PC-9 (cell line): ENCODE data around the gene ERBB3. TPM values are rescaled to one million over a fixed set of nuclear protein-coding genes. Genes with fewer than 3 reads are reported as not detected.

ENCODE experiments used
- BruUV-seq: library from RNA; stranded (reverse); fragments of 400-500 nt; replicated peaks from 2 replicates; lab custom pipeline; 2021; lab: Mats Ljungman, UMichigan
- CTCF ChIA-PET: fragments of 300-600 bp; sonication (Branson Sonifier 250); formaldehyde crosslinking; loops from one replicate; lab custom pipeline; 2022; ENCODE audit warnings: antibody characterized with exemption; lab: Charles Lee
- POLR2A ChIA-PET: fragments of 300-600 bp; sonication (Branson Sonifier 250); formaldehyde crosslinking; loops from one replicate; lab custom pipeline; 2022; ENCODE audit warnings: antibody characterized with exemption; ENCODE audit not compliant: unreplicated experiment; lab: Charles Lee
- DNase-seq, 2 experiments: peaks; one replicate each; pipeline versions ENCODE4 v3.0.0 to v3.0.0-alpha.2; 2015 to 2022; ENCODE audit warnings: mixed read lengths in 1 of 2
- H2AFZ ChIP-seq: fragments of 200-600 bp; sonication (generic); 2 replicates; pipeline ENCODE4 v1.8.1; 2017; ENCODE audit warnings: antibody characterized with exemption
- H3F3A ChIP-seq: fragments of 200-600 bp; sonication (generic); 2 replicates; pipeline ENCODE4 v1.8.1; 2017; ENCODE audit warnings: antibody characterized with exemption, mild to moderate bottlenecking, low read depth; ENCODE audit not compliant: insufficient read depth
- H3K27ac ChIP-seq: fragments of 200-600 bp; sonication (generic); 2 replicates; pipeline ENCODE4 v1.6.1; 2016; ENCODE audit warnings: mixed run types
- H3K27me3 ChIP-seq: fragments of 200-600 bp; sonication (generic); 2 replicates; pipeline ENCODE4 v1.6.1; 2016; ENCODE audit warnings: low read depth, mixed run types; ENCODE audit not compliant: insufficient read depth
- H3K36me3 ChIP-seq: fragments of 200-600 bp; sonication (generic); 2 replicates; pipeline ENCODE4 v1.6.1; 2016; ENCODE audit warnings: low read depth, mixed run types
- H3K4me1 ChIP-seq: fragments of 200-600 bp; sonication (generic); replicated peaks from 2 replicates; pipeline ENCODE4 v1.6.1; 2016; ENCODE audit warnings: mixed run types; ENCODE audit not compliant: insufficient read depth
- H3K4me2 ChIP-seq: fragments of 200-600 bp; sonication (generic); 2 replicates; pipeline ENCODE4 v1.6.1; 2017; ENCODE audit warnings: mixed run types
- H3K4me3 ChIP-seq: fragments of 200-600 bp; sonication (generic); 2 replicates; pipeline ENCODE4 v1.6.1; 2016; ENCODE audit warnings: mixed run types
- H3K79me2 ChIP-seq: fragments of 200-600 bp; sonication (generic); 2 replicates; pipeline ENCODE4 v1.6.1; 2017; ENCODE audit warnings: low read depth, mixed run types
- H3K9me2 ChIP-seq: fragments of 200-600 bp; sonication (generic); 2 replicates; pipeline ENCODE4 v1.8.1; 2017; ENCODE audit warnings: mild to moderate bottlenecking; ENCODE audit not compliant: insufficient read depth
- H3K9me3 ChIP-seq: fragments of 200-600 bp; sonication (generic); 2 replicates; pipeline ENCODE4 v1.8.1; 2016; ENCODE audit warnings: low read depth; ENCODE audit not compliant: insufficient read depth
- H4K20me1 ChIP-seq: fragments of 200-600 bp; sonication (generic); 2 replicates; pipeline ENCODE4 v1.8.1; 2017; ENCODE audit not compliant: insufficient read depth
- CTCF ChIP-seq: fragments of 200-600 bp; sonication (generic); conservative IDR thresholded peaks from 2 replicates; pipeline ENCODE4 v1.6.1; 2017; ENCODE audit warnings: mixed run types, antibody characterized with exemption, mild to moderate bottlenecking, moderate library complexity
- EZH2 ChIP-seq: fragments of 200-600 bp; sonication (generic); IDR thresholded peaks from 2 replicates; pipeline ENCODE4 v1.8.0; 2017; ENCODE audit warnings: antibody characterized with exemption, low read depth
- intact Hi-C: fragments of 100-400 bp; cut with micrococcal nuclease; formaldehyde crosslinking; loops from one replicate; pipeline ENCODE4 v1.10.0; 2022; ENCODE audit not compliant: unreplicated experiment
- total RNA-seq: library from RNA; stranded (reverse); gene quantifications from 2 replicates; pipeline ENCODE4 v1.2.3, GENCODE V29; 2021

ERBB3 gene
- total RNA-seq, 1 experiment from 2014 or later: 127 TPM

GRCh38 chr12:56117778-56118687, 38.1 kb downstream of the ERBB3 start, which contains the start of gene ZC3H10:
Gene ZC3H10 (plus strand): TSS chr12:56118266. CDS start chr12:56120563, 2,297 bp downstream.
- peak; percentile 29; the same call in 1 of the 2 replicates for TF ChIP-seq CTCF
- no peak for TF ChIP-seq EZH2
- peak; percentile 99 for DNase-seq
- Histone ChIP-seq H3K36me3 (peaks cover 10% of the 10 kb centered on the region; the same call in 1 of the 2 replicates), H3K27ac (peak within 1 kb of the TSS; percentile 96), H3K4me2 (peak within 1 kb of the TSS; percentile 91), H2AFZ (peak within 1 kb of the TSS; percentile 71), H3K27me3 (no peaks in the 10 kb centered on the region), H3K4me3 (peak within 1 kb of the TSS; percentile 98), H3K9me3 (no peaks in the 10 kb centered on the region), H4K20me1 (no peaks in the 10 kb centered on the region), H3K4me1 (peaks cover 26% of the 10 kb centered on the region), H3K9me2 (no peaks in the 10 kb centered on the region), H3F3A (peaks cover 51% of the 10 kb centered on the region), H3K79me2 (peaks cover 19% of the 10 kb centered on the region)
- BruUV-seq: no TSS peak
- POLR2A ChIA-PET: interaction anchor here (0.6 to 1.0 kb wide), 9 partner anchors 11 to 903 kb away, joined by 3 to 16 read pairs (median 4); partner anchors contain the start of genes RAB5B and RBMS2
- intact Hi-C loops: loop anchor here (1.0 to 5.0 kb wide), 9 partner anchors 14 to 889 kb away; partner anchors contain the start of genes COQ10A, MYL6, PA2G4 and RAB5B
- CTCF ChIA-PET: interaction anchor here (0.6 to 1.7 kb wide), 9 partner anchors 13 to 993 kb away, joined by 3 to 15 read pairs (median 5); partner anchors contain the start of genes PA2G4, SMARCC2 and STAT6

GRCh38 chr12:56118688-56119357, 38.9 kb downstream of the ERBB3 start:
- no peak for DNase-seq
- intact Hi-C loops: loop anchor here (1.0 to 5.0 kb wide), 12 partner anchors 15 to 888 kb away; partner anchors contain the start of genes COQ10A, CS, MYL6 and NABP2
- Histone ChIP-seq H3K4me3 (peak overlapping the region; percentile 63), H3K79me2 (peaks cover 19% of the 10 kb centered on the region), H3F3A (peaks cover 43% of the 10 kb centered on the region), H3K27ac (peak overlapping the region; percentile 38; the same call in 1 of the 2 replicates), H3K4me1 (peaks cover 26% of the 10 kb centered on the region), H2AFZ (peak overlapping the region; percentile 71), H3K36me3 (peaks cover 6% of the 10 kb centered on the region; the same call in 1 of the 2 replicates), H3K27me3 (no peaks in the 10 kb centered on the region), H3K4me2 (peak overlapping the region; percentile 91), H3K9me3 (no peaks in the 10 kb centered on the region), H3K9me2 (no peaks in the 10 kb centered on the region), H4K20me1 (no peaks in the 10 kb centered on the region)
- TF ChIP-seq CTCF: no peak
- TF ChIP-seq EZH2: no peak
- ChIA-PET CTCF (interaction anchor here (0.6 to 1.7 kb wide), 7 partner anchors 14 to 382 kb away, joined by 3 to 15 read pairs (median 5); partner anchors contain the start of genes PA2G4, RNF41 and SMARCC2), POLR2A (interaction anchor here (0.5 to 1.0 kb wide), 8 partner anchors 15 to 902 kb away, joined by 3 to 16 read pairs (median 4); partner anchors contain the start of genes COQ10A, RAB5B and RBMS2)
- no TSS peak for BruUV-seq
